22Rv1 (cell line): ENCODE data around the gene C2orf72.

Source experiments
- ZFX ChIP-seq: fragments of 450-650 bp; IDR thresholded peaks from 2 replicates; pipeline ENCODE4 v1.6.1; 2017; ENCODE audit warnings: antibody characterized with exemption, borderline replicate concordance
- TF ChIP-seq, protein P1 (sequence below): fragments of 450-650 bp; IDR thresholded peaks from 2 replicates; pipeline ENCODE4 v1.5.1; 2017; ENCODE audit warnings: mild to moderate bottlenecking

DNA sequence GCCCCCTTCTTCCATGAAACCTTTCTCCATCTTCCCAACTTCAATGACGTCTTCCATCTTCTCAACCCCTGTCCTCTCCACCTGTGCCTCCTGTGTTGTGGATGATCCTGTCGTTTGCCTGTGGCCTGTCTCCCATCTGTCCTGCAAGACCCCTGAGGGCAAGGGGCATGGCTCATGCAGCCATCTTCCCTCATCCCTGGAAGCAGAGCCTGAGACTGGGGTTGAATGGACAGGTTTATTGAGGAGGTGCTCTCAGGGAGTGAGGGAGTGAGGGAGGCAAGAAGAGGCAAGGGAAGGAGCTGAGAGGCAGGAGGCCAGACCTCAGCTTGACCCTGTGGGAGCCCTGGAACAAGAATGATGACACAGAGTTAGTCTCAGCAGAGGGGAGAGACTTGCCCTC lies 34.1 kb upstream of the C2orf72 start:
- TF ChIP-seq, protein P1, sequence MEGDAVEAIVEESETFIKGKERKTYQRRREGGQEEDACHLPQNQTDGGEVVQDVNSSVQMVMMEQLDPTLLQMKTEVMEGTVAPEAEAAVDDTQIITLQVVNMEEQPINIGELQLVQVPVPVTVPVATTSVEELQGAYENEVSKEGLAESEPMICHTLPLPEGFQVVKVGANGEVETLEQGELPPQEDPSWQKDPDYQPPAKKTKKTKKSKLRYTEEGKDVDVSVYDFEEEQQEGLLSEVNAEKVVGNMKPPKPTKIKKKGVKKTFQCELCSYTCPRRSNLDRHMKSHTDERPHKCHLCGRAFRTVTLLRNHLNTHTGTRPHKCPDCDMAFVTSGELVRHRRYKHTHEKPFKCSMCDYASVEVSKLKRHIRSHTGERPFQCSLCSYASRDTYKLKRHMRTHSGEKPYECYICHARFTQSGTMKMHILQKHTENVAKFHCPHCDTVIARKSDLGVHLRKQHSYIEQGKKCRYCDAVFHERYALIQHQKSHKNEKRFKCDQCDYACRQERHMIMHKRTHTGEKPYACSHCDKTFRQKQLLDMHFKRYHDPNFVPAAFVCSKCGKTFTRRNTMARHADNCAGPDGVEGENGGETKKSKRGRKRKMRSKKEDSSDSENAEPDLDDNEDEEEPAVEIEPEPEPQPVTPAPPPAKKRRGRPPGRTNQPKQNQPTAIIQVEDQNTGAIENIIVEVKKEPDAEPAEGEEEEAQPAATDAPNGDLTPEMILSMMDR = no peak
- TF ChIP-seq ZFX = no peak
